Right lobe of liver (tissue), 6 donors: Measurements from ENCODE around the gene SHROOM1. TPM values are rescaled to one million over a fixed set of nuclear protein-coding genes. Genes with fewer than 3 reads are reported as not detected.
A peak's percentile ranks its signal among the peaks of the same experiment; 100 is the strongest.

Source experiments
- ATAC-seq, 4 donors: fragments of 200-7000 bp; cut with Tn5 transposase; one replicate each; pipeline ENCODE4 v1.9.1; 2020; ENCODE audit warnings: mild to moderate bottlenecking in 4 of 4, moderate library complexity in 4 of 4
- DNase-seq, 3 donors: peaks; one replicate each; pipeline ENCODE4 v3.0.0-alpha.2; 2020
- H3K27ac ChIP-seq, 3 donors: fragments of 200-600 bp; one replicate each; pipeline ENCODE4 v1.8.0; 2022
- H3K27me3 ChIP-seq, 2 donors: fragments of 200-600 bp; one replicate each; pipeline ENCODE4 v1.8.0; 2022
- H3K36me3 ChIP-seq, 4 donors: fragments of 200-600 bp; sonication (generic) in 1 of 4; one replicate each; pipeline versions ENCODE4 v1.5.1 to v1.8.0; 2017 to 2022; ENCODE audit warnings: control low read depth in 1 of 4
- H3K4me1 ChIP-seq, 4 donors: fragments of 200-600 bp; sonication (generic) in 1 of 4; one replicate each; pipeline versions ENCODE4 v1.5.1 to v1.8.0; 2017 to 2022; ENCODE audit warnings: control low read depth in 1 of 4
- H3K4me3 ChIP-seq, 3 donors: fragments of 200-600 bp; one replicate each; pipeline ENCODE4 v1.8.0; 2022
- H3K9me3 ChIP-seq, 4 donors: fragments of 200-600 bp; sonication (generic) in 1 of 4; one replicate each; pipeline versions ENCODE4 v1.5.1 to v1.8.0; 2017 to 2022; ENCODE audit warnings: control low read depth in 1 of 4
- CTCF ChIP-seq, 4 donors: fragments of 200-600 bp in 3 of 4; fragments of 450-650 bp in 1 of 4; IDR thresholded peaks; one replicate each; pipeline versions ENCODE4 v1.5.1 to v1.8.0; 2016 to 2022; ENCODE audit warnings: antibody characterized with exemption in 4 of 4, mild to moderate bottlenecking in 2 of 4
- POLR2A ChIP-seq: fragments of 450-650 bp; IDR thresholded peaks from one replicate; pipeline ENCODE4 v1.6.1; 2017; ENCODE audit warnings: antibody characterized with exemption, mild to moderate bottlenecking
- WGBS: methylation state at CpG from one replicate; pipeline ENCODE4 v1.1.6; 2018; ENCODE audit warnings: low coverage, low lambda C conversion rate; ENCODE audit not compliant: insufficient coverage; ENCODE audit errors: missing lambda C conversion rate; 5-methylcytosine and 5-hydroxymethylcytosine counted together
- intact Hi-C, 2 donors: fragments of 100-400 bp; cut with DNase I; formaldehyde crosslinking; loops; one replicate each; pipeline versions ENCODE4 v1.11.2 to v1.14.1; 2022
- total RNA-seq, 6 experiments: library from RNA; depleted of rRNA in 2 of 6; stranded (reverse); fragments of >200 nt in 2 of 6; fragmentation: NEBNext Ultra II Directional in 3 of 6; extraction: Animal tissue kit (Norgen Biotek cat#: 25700) in 3 of 6; gene quantifications; one replicate each; pipeline versions ENCODE4 v1.1.0 to v1.2.4, GENCODE V29; 2016 to 2023
- donor health status: DM: no; HTN: yes; CAD: no.
- donor health status: DM: no; HTN: no; CAD: no.
- donor health status: DM: no; HTN: no; CAD: no.
- donor health status: DM: no; HTN: yes; CAD: no.
- donor health status: DM: no; HTN: yes; CAD: no.

Gene SHROOM1
- total RNA-seq, 6 experiments from 2014 or later, result 29.5 to 96.1 (median 77.4) TPM

DNA sequence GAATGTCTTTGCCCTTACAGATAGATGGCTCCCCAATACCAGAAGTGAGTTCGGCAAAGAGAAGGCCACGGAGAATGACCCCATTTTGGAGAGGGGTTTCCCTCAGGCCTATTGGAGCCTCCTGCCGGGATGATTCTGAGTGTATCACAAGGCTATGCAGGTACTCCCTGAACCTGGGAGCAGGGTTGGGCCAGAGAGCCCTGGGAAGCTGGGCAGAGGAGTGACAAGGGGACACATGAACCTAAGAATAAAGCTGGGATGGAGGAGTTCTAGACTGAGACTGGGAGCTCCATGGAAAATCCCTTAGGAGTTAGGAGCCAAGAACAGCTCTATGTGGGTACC, 43.5 kb upstream of the SHROOM1 start:
- WGBS, result 37% methylated on average over 2 of the region's 3 CpGs
- Histone ChIP-seq H3K27me3 (no peaks in the 10 kb centered on the region), H3K4me1 (peaks cover 0 to 42% (median 18%) of the 10 kb centered on the region in 4 donors), H3K9me3 (no peaks in the 10 kb centered on the region), H3K36me3 (peaks cover 0 to 39% (median 15%) of the 10 kb centered on the region in 4 donors), H3K27ac (peak overlapping the region; percentile 93 to 98 (median 96)), H3K4me3 (peak overlapping the region; percentile 46 to 85 (median 69))
- intact Hi-C loops, result loop anchor here in 1 of 2 donors (5.0 kb wide), 1 partner anchor 37 kb away; no protein-coding TSS in a partner anchor
- peak in 1 of 3 donors; percentile 53 for DNase-seq
- no peak for TF ChIP-seq POLR2A
- peak; percentile 0 to 38 (median 2) for ATAC-seq

- peak; percentile 45 to 87 (median 69) for DNase-seq
- H3K4me1 ChIP-seq, result peaks cover 0 to 48% (median 19%) of the 10 kb centered on the region in 4 donors
- TF ChIP-seq CTCF (IDR thresholded peaks at IDR 0.05), result no peak
- peak; percentile 97 for TF ChIP-seq POLR2A
- peak; percentile 60 to 84 (median 72) for ATAC-seq
- H3K27ac ChIP-seq, result peak within 1 kb of the TSS; percentile 93 to 98 (median 96)
- WGBS, result 25% methylated on average over 6 of the region's 6 CpGs
- peak within 1 kb of the TSS; percentile 46 to 85 (median 69) for H3K4me3 ChIP-seq
- peaks cover 2 to 40% (median 15%) of the 10 kb centered on the region in 4 donors for H3K36me3 ChIP-seq
- no peaks in the 10 kb centered on the region for H3K9me3 ChIP-seq
- no peaks in the 10 kb centered on the region for H3K27me3 ChIP-seq
- intact Hi-C loops, result loop anchor here in 1 of 2 donors (5.0 kb wide), 1 partner anchor 36 kb away; no protein-coding TSS in a partner anchor
Observed at GRCh38 chr5:132873119-132873929, 42.9 kb upstream of the SHROOM1 start, which contains the start of gene LEAP2. Gene LEAP2, plus strand, starts transcription at chr5:132873668. Its CDS starts 27 bp downstream, at chr5:132873695.

DNA sequence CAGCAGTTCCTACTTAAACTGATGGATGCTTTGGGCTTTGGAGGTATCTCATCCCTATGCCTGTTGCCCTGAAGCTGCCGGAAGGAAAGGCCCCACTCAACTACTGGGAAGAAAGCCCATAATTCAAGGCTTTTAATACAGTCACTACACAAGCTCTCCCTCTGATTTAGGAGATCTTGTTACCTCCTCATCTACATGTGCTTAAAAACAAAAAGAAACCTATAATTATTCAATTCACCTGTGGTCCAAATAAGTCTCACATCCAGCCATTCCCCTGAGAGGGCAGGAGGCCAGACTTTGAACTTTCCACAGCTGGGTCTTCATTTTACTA, 42.3 kb upstream of the SHROOM1 start:
- TF ChIP-seq CTCF (IDR thresholded peaks at IDR 0.05) (no peak), POLR2A (no peak)
- 0% methylated on average over 1 of the region's 1 CpG for whole genome bisulfite sequencing
- ATAC-seq, result no peak
- H3K27me3 ChIP-seq, result no peaks in the 10 kb centered on the region
- peak overlapping the region; percentile 61 to 96 (median 84) for H3K27ac ChIP-seq
- peak in 1 of 3 donors; percentile 63 for DNase-seq
- H3K4me3 ChIP-seq, result peak overlapping the region in 1 of 3 donors; percentile 0
- H3K4me1 ChIP-seq, result peaks cover under 1 to 54% (median 22%) of the 10 kb centered on the region in 4 donors
- H3K36me3 ChIP-seq, result peaks cover 2 to 45% (median 17%) of the 10 kb centered on the region in 4 donors
- intact Hi-C loops, result loop anchor here in 1 of 2 donors (5.0 kb wide), 1 partner anchor 35 kb away; no protein-coding TSS in a partner anchor
- H3K9me3 ChIP-seq, result no peaks in the 10 kb centered on the region

GRCh38 chr5:132871459-132872284, 41.2 kb upstream of the SHROOM1 start:
- 67% methylated on average over 5 of the region's 5 CpGs for WGBS
- Histone ChIP-seq H3K27me3 (no peaks in the 10 kb centered on the region), H3K4me3 (no peak overlapping the region), H3K36me3 (peaks cover 2 to 40% (median 15%) of the 10 kb centered on the region in 4 donors), H3K27ac (peak overlapping the region; percentile 61 to 96 (median 84)), H3K4me1 (peaks cover 2 to 60% (median 24%) of the 10 kb centered on the region in 4 donors), H3K9me3 (no peaks in the 10 kb centered on the region)
- TF ChIP-seq CTCF (IDR thresholded peaks at IDR 0.05) (no peak), POLR2A (peak; percentile 65)
- DNase-seq (no peak), ATAC-seq (peak in 1 of 4 donors; percentile 6)
- intact Hi-C loops, result loop anchor here in 1 of 2 donors (5.0 kb wide), 1 partner anchor 34 kb away; no protein-coding TSS in a partner anchor
